ENCODE measurements around the gene SDHB. TPM values are rescaled to one million over a fixed set of nuclear protein-coding genes. Genes with fewer than 3 reads are reported as not detected.

Gene SDHB
- total and polyA plus RNA-seq, 10 of the 15 experiments (the other 5 are each of a cell fraction or from before 2014, with no cell fraction given): 101 to 319 (median 188) TPM

GRCh38 chr1:16969651-16970050 lies 84.2 kb downstream of the SDHB start:
- Histone ChIP-seq H3K27ac (ENCODE audit: control insufficient read depth, insufficient read depth) (no peak overlapping the region), H4K20me1 (ENCODE audit: control insufficient read depth, insufficient read depth) (no peaks in the 10 kb centered on the region), H3K27me3 (replicated peaks in 1 of 2; ENCODE audit: control insufficient read depth in 2 of 2, insufficient read depth in 2 of 2, low read length in 1 of 2) (no peaks in the 10 kb centered on the region), H3K4me2 (ENCODE audit: control insufficient read depth, insufficient read depth) (no peak overlapping the region), H3K4me3 (no peak overlapping the region), H3K4me1 (ENCODE audit: control insufficient read depth, insufficient read depth, low read length) (no peaks in the 10 kb centered on the region), H3K9me3 (replicated peaks; ENCODE audit: control insufficient read depth, insufficient read depth, low read length) (no peaks in the 10 kb centered on the region), H3K36me3 (ENCODE audit: control insufficient read depth in 2 of 2, insufficient read depth in 2 of 2, low read length in 1 of 2) (no peaks in the 10 kb centered on the region), H3K79me2 (ENCODE audit: control insufficient read depth, insufficient read depth, low read length) (no peaks in the 10 kb centered on the region), H2AFZ (ENCODE audit: control insufficient read depth, low read depth, low read length) (no peak overlapping the region), H3K9ac (ENCODE audit: control insufficient read depth, insufficient read depth, low read length) (no peak overlapping the region)
- in situ Hi-C loops (cut with MboI) (no loop called here), intact Hi-C loops (cut with micrococcal nuclease; ENCODE audit: unreplicated experiment) (no loop called here)
- TF ChIP-seq ASH2L (IDR thresholded peaks at IDR 0.05; ENCODE audit: borderline replicate concordance, low read depth) (no peak), ZNF274 (IDR thresholded peaks at IDR 0.05; ENCODE audit: insufficient read depth, insufficient read length) (no peak), GATAD2B (conservative IDR thresholded peaks at IDR 0.05; ENCODE audit: low read depth) (no peak), CTCF (IDR thresholded peaks at IDR 0.05 in 2 of 3, conservative IDR thresholded peaks at IDR 0.05 in 1 of 3; ENCODE audit: control insufficient read depth in 2 of 3, extremely low read depth in 1 of 3, insufficient read depth in 1 of 3, low read depth in 3 of 3, low read length in 3 of 3) (no peak), PBX3 (IDR thresholded peaks at IDR 0.05; ENCODE audit: insufficient replicate concordance, low read depth, low read length) (no peak), MEF2B (IDR thresholded peaks at IDR 0.05; ENCODE audit: partially characterized antibody, poor library complexity, severe bottlenecking) (no peak), PAX5 (IDR thresholded peaks at IDR 0.05; ENCODE audit: borderline replicate concordance, low read depth, low read length) (no peak)
- ChIA-PET RAD21 (ENCODE audit: unreplicated experiment) (no interaction called here), POLR2A (no interaction called here), CTCF (no interaction called here), SMC1A (ENCODE audit: uncharacterized antibody, unreplicated experiment) (no interaction called here)
- FAIRE-seq: no peak
- BruUV-seq (replicated peaks): no TSS peak
- WGBS (ENCODE audit: insufficient coverage, insufficient replicate concordance, low lambda C conversion rate, missing lambda C conversion rate): 65% methylated on average over 12 of the region's 12 CpGs
- DNase-seq (ENCODE audit: low read depth, low spot score): no peak
- no peak for ATAC-seq

Data from GM12878 (cell line).